ENCODE data around the gene ABCB10.

Gene ABCB10

DNA sequence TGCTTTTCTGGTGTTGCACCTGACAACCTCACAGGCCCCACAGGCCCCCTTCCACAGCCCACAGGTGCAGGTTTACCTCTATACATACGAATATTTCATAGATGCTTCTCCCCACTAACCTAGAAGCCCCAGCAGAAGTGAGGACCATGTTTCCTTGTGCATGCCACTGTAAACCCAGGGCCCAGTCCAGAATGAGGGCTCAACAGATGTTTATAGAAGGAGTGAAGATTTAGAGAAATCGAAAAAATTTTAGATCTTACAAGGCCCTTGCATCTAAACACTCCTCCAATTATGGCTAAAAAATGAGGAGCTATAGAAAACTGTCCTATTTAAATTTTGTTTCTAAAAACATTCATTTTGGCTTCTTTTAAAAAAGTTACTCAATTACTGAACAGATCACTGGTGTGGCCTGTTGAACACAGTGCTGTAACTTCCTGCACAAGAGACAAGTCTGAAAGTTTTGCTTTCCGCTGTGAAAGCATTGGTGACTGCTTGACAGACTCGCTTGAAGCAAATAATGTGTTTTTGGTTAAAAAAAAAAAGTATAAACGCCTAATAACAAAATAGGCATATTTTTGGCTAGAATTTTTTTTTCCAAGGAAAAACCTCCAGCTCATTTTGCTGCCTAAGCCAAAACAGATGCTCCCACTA, 1.2 kb downstream of the ABCB10 start:
- TF ChIP-seq CTCF (conservative IDR thresholded peaks at IDR 0.05): no peak
- TF ChIP-seq ZFX (IDR thresholded peaks at IDR 0.05): no peak
- peak overlapping the region; percentile 78 for H3K27ac ChIP-seq

DNA sequence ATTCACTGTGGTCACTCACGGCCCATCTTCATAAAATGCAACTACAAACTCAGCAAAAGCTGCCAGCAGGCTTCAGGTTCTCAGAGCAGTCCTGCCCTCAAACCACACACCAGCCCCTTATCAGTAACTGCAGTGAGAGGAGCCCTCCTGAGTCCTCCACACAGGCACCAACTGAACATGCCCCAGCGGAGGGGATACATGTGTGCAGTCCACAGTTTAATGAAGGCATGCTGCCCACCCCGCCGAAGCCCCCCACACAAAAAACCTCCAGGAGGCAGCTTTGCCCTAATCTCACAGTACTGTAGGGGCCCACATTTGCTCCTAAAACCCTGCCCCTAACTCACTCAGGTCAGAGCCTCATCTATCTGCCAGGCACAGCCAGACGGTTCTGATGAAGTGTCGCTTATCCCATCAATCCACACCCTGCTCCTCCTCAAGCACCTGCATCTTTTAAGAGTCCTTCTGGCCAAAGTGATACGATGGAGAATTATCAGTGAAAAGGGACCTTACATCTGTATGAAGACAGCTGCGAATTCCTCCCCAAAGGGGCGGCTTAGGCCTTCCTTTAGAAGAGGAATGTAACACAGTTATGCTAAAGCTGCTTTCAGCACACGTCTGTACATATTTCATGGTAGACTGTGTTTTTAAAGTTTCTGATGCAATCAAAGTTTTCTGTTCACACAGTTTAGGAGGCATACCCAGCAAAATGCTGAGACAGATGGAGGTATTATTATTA, 3.5 kb downstream of the ABCB10 start:
- TF ChIP-seq CTCF (conservative IDR thresholded peaks at IDR 0.05) (no peak), ZFX (IDR thresholded peaks at IDR 0.05) (no peak)
- no peak overlapping the region for H3K27ac ChIP-seq

DNA sequence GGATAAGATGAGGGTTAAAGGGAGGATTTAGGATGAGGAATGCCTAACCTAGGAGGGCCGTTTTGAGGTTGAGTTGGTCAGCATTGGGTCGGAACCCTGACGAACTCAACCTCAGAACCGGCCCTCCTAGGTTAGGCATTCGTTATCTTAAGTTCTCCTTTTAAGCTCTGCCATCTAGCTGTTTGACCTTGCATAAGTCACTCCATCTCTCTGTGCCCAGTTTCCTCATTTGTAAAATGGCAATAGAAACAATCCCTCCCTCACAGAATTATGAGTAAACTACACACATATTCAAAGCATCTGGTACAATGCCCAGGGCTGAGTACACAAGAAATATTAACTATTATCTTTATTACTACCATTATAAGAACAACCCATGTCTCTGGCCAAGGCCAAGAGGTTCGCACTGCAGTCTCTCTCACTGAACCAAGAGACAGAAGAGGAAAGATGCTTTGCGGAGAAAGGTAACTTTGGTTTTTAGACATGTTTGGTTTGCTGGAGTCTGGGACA, 4.8 kb downstream of the ABCB10 start:
- no peak for TF ChIP-seq ZFX (IDR thresholded peaks at IDR 0.05)
- no peak for TF ChIP-seq CTCF (conservative IDR thresholded peaks at IDR 0.05)
- no peak overlapping the region for H3K27ac ChIP-seq

- no peak overlapping the region for H3K27ac ChIP-seq
- TF ChIP-seq CTCF (conservative IDR thresholded peaks at IDR 0.05) (no peak), ZFX (IDR thresholded peaks at IDR 0.05) (no peak)
Measured at GRCh38 chr1:229552732-229553131, 5.8 kb downstream of the ABCB10 start.

- H3K27ac ChIP-seq: no peak overlapping the region
- TF ChIP-seq ZFX (IDR thresholded peaks at IDR 0.05): no peak
- no peak for TF ChIP-seq CTCF (conservative IDR thresholded peaks at IDR 0.05)
Measured at GRCh38 chr1:229550812-229551567, 7.5 kb downstream of the ABCB10 start.

- TF ChIP-seq CTCF (conservative IDR thresholded peaks at IDR 0.05) (no peak), ZFX (IDR thresholded peaks at IDR 0.05) (no peak)
Measured at GRCh38 chr1:229547542-229547941, 11.0 kb downstream of the ABCB10 start.

GRCh38 chr1:229544587-229544986, 13.9 kb downstream of the ABCB10 start:
- no peak overlapping the region for H3K27ac ChIP-seq
- no peak for TF ChIP-seq ZFX (IDR thresholded peaks at IDR 0.05)
- TF ChIP-seq CTCF (conservative IDR thresholded peaks at IDR 0.05): no peak

More at GRCh38 chr1:229547542-229547941, 11.0 kb downstream of the ABCB10 start:
- H3K27ac ChIP-seq: no peak overlapping the region
